Stimulated activated CD4-positive, alpha-beta T cell treated with anti-CD3 and anti-CD28 coated beads, Interleukin-15, amount 100 ng/mL, for 48 hours (primary cell): ENCODE results near the gene C8A.

Experiments used
- DNase-seq, 2 donors: peaks; one replicate each; pipeline ENCODE4 v3.0.0-alpha.2; 2020; ENCODE audit warnings: low read depth in 2 of 2

C8A gene

GRCh38 chr1:56967355-56967754, 112.8 kb downstream of the C8A start:
- DNase-seq, result no peak
